ENCODE measurements around the gene DPYSL3. TPM values are rescaled to one million over a fixed set of nuclear protein-coding genes. Genes with fewer than 3 reads are reported as not detected.

The DPYSL3 gene
- total RNA-seq, 1 donor from 2014 or later = not detected

DNA sequence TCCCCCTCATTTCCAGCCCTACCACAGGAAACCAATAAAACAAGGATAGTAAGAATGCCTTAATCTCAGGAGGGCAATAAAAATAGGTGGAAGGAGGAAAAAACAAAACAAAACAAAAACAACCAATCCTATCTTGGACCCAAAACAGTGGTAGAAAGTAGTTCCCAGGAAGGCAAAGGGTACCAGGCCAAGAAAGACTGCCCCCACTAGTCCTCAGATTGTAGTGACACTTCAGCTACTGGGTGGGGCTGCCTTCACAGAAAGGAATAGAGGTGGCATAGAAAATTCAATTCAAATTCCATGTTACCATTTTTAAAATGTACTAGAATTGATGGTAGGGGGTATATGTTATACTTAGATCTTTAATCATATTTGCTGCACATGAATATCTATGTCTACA lies 59.3 kb downstream of the DPYSL3 start:
- ChIA-PET CTCF (no interaction called here), POLR2A (no interaction called here)
- DNase-seq (no peak), ATAC-seq (ENCODE audit: low read depth) (no peak)
- Mint-ChIP-seq H3K4me1 (peaks cover 15% of the 10 kb centered on the region), H3K36me3 (ENCODE audit: low read depth) (no peaks in the 10 kb centered on the region), H3K9me3 (no peaks in the 10 kb centered on the region), H3K4me3 (no peak overlapping the region), H3K27ac (no peak overlapping the region), H3K27me3 (peaks cover 48% of the 10 kb centered on the region)
- intact Hi-C loops (cut with micrococcal nuclease) = no loop called here
- TF ChIP-seq, protein P1, sequence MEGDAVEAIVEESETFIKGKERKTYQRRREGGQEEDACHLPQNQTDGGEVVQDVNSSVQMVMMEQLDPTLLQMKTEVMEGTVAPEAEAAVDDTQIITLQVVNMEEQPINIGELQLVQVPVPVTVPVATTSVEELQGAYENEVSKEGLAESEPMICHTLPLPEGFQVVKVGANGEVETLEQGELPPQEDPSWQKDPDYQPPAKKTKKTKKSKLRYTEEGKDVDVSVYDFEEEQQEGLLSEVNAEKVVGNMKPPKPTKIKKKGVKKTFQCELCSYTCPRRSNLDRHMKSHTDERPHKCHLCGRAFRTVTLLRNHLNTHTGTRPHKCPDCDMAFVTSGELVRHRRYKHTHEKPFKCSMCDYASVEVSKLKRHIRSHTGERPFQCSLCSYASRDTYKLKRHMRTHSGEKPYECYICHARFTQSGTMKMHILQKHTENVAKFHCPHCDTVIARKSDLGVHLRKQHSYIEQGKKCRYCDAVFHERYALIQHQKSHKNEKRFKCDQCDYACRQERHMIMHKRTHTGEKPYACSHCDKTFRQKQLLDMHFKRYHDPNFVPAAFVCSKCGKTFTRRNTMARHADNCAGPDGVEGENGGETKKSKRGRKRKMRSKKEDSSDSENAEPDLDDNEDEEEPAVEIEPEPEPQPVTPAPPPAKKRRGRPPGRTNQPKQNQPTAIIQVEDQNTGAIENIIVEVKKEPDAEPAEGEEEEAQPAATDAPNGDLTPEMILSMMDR (IDR thresholded peaks at IDR 0.05) = no peak

DNA sequence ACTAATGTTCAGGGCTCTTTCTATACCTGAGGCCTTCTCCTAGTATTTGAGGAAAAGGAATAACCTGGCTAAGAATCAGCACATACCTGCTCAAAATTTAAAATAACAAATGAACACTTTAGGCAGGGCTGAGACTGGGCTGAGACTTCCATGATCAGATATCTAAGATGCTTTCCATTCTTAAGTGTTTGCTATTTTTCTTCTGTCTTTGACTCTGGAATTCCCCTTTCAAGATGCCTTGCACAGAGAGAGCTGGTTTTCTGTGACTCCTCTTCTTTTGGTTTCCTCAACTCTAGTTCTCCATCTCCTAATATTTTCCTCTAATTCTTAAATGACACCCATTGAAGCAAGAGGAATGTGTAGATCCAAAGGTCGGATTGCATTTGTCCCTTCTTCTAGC lies 61.1 kb downstream of the DPYSL3 start:
- ChIA-PET POLR2A (no interaction called here), CTCF (interaction anchor here (1.2 to 1.3 kb wide), 2 partner anchors 9 to 374 kb away, joined by 3 read pairs; no protein-coding TSS in a partner anchor)
- intact Hi-C loops (cut with micrococcal nuclease) = no loop called here
- no peak overlapping the region for H3K27ac Mint-ChIP-seq
- ATAC-seq (ENCODE audit: low read depth) (no peak), DNase-seq (no peak)
- no peaks in the 10 kb centered on the region for H3K36me3 Mint-ChIP-seq (ENCODE audit: low read depth)
- peaks cover 32% of the 10 kb centered on the region for H3K27me3 Mint-ChIP-seq
- TF ChIP-seq, protein P1 (IDR thresholded peaks at IDR 0.05) = no peak
- H3K4me3 Mint-ChIP-seq = no peak overlapping the region
- peaks cover 8% of the 10 kb centered on the region for H3K4me1 Mint-ChIP-seq
- H3K9me3 Mint-ChIP-seq = no peaks in the 10 kb centered on the region

DNA sequence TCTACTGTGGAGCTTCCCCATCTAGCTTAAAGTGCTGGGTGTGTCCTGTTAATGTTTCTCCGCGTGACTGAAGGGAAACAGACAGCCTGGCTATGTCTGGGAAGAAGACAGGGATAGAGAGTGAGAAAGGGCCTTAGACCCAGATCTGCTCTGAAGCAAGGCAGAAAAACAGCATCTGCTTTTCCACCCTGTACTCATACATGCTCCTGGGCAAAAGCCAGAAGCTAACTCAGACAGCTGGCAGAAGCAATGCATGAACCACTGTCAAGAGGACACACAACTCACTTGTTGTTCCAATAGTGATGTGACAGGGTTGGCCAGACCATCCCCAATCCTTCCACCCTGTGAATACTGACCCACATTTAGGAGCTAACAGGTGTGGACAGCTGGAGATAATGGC lies 63.3 kb downstream of the DPYSL3 start:
- Mint-ChIP-seq H3K36me3 (ENCODE audit: low read depth) (no peaks in the 10 kb centered on the region), H3K27me3 (peaks cover 20% of the 10 kb centered on the region), H3K4me3 (no peak overlapping the region), H3K27ac (no peak overlapping the region), H3K4me1 (no peaks in the 10 kb centered on the region), H3K9me3 (no peaks in the 10 kb centered on the region)
- ATAC-seq (ENCODE audit: low read depth) (no peak), DNase-seq (no peak)
- ChIA-PET POLR2A (no interaction called here), CTCF (no interaction called here)
- TF ChIP-seq, protein P1 (IDR thresholded peaks at IDR 0.05) = no peak
- intact Hi-C loops (cut with micrococcal nuclease) = no loop called here

DNA sequence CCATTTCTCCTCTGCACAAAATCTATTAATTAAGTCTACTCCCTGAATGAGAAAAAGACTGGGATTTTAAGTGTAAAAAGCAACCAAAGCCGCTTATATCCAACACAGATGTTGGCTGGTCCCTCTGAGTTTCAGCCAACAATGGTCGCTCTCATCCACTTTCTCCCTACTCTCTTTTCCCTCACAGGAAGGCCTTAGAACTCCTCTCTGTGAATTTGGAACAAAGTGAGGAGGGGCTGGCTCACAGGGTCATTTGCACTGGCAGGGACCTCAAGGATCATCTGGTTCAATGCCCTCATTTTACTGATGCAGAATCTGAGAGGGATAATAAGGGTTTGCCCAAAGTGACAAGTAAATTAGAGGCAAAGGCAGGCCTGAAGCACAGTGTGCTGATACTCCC lies 64.0 kb downstream of the DPYSL3 start:
- intact Hi-C loops (cut with micrococcal nuclease) = no loop called here

DNA sequence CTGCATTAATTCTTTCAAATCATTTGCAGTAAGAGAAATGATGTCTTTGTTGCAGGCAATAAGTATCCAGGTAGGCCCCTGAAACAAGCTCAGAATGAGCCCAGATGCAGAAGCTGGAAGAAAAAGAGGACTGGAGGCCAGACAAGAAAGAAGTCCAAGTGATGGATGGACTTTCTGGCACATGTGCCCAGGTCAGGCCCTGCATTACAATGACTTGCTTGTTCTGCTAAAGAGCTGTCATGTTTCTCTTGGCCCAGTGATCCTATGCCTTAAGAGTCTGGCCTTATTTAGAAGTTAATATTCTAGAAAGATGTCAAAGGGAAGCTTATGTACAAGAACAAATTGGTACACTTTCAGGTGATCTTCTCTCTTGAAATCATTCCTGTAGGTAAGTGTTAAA lies 64.8 kb downstream of the DPYSL3 start:
- H3K9me3 Mint-ChIP-seq = no peaks in the 10 kb centered on the region
- ATAC-seq (ENCODE audit: low read depth) (no peak), DNase-seq (no peak)
- no peaks in the 10 kb centered on the region for H3K36me3 Mint-ChIP-seq (ENCODE audit: low read depth)
- H3K4me3 Mint-ChIP-seq = no peak overlapping the region
- TF ChIP-seq, protein P1 (IDR thresholded peaks at IDR 0.05) = no peak
- peaks cover 10% of the 10 kb centered on the region for H3K27me3 Mint-ChIP-seq
- CTCF ChIA-PET = no interaction called here
- no peak overlapping the region for H3K27ac Mint-ChIP-seq
- intact Hi-C loops (cut with micrococcal nuclease) = no loop called here
- POLR2A ChIA-PET = no interaction called here
- no peaks in the 10 kb centered on the region for H3K4me1 Mint-ChIP-seq

More for the DNA sequence above, 64.0 kb downstream of the DPYSL3 start:
- ChIA-PET POLR2A (no interaction called here), CTCF (no interaction called here)
- no peaks in the 10 kb centered on the region for H3K9me3 Mint-ChIP-seq
- H3K36me3 Mint-ChIP-seq (ENCODE audit: low read depth) = no peaks in the 10 kb centered on the region
- no peak overlapping the region for H3K27ac Mint-ChIP-seq
- no peak for ATAC-seq (ENCODE audit: low read depth)
- TF ChIP-seq, protein P1 (IDR thresholded peaks at IDR 0.05) = no peak
- peaks cover 16% of the 10 kb centered on the region for H3K27me3 Mint-ChIP-seq
- H3K4me1 Mint-ChIP-seq = no peaks in the 10 kb centered on the region
- H3K4me3 Mint-ChIP-seq = no peak overlapping the region
- DNase-seq = no peak
